Activated CD8-positive, alpha-beta memory T cell treated with anti-CD3 and anti-CD28 coated beads for 48 hours (primary cell): ENCODE data around the gene CFB.
A peak's percentile ranks its signal among the peaks of the same experiment; 100 is the strongest.
"Not testable (repeated sequence)": the region's sequence is repeated elsewhere in the genome, so short reads cannot be mapped to it uniquely, and the experiment has no call there.

Experiments used
- DNase-seq, 3 experiments: peaks; one replicate each; pipeline ENCODE4 v3.0.0-alpha.2; 2020; ENCODE audit warnings: low read depth in 2 of 3, low spot score in 2 of 3

The CFB gene

GRCh38 chr6:31970604-31971271, 24.8 kb downstream of the CFB start:
- no peak for DNase-seq

DNA sequence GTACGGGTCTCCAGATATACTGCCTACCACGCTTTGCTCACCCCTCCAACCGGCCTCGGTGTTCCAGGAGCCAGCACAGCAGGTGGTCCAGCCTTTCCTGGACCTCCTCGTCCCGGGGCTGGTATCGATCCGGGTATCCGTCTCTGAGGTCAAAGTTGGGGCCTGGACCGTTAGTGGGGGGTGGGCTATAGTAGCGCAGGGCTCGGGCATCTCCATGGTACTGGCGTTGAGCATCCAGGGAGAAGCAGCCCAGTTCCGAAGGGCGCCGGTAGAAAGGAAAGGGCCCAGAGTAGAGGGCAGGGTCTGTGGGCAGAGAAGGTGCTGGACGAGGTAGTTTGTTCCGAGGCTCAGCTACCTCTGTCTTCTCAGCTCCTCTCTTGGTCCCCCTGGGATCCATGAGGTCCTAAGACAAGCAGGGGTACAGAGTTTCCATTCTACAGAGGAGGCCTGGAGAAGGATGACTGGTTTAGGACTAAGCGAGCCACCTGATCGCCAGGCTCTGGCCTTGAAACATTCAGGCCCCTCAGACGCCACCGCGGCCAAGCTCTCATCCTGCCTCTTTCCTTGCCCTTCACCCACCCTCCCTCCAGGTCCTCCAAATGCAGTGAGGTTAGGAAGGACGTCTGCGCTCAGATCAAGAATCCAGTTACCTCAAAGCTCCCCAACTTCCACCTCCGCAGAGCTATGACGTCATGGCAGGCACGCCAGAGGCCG, 25.5 kb downstream of the CFB start:
- DNase-seq: peak in 1 of 3 experiments; percentile 33

DNA sequence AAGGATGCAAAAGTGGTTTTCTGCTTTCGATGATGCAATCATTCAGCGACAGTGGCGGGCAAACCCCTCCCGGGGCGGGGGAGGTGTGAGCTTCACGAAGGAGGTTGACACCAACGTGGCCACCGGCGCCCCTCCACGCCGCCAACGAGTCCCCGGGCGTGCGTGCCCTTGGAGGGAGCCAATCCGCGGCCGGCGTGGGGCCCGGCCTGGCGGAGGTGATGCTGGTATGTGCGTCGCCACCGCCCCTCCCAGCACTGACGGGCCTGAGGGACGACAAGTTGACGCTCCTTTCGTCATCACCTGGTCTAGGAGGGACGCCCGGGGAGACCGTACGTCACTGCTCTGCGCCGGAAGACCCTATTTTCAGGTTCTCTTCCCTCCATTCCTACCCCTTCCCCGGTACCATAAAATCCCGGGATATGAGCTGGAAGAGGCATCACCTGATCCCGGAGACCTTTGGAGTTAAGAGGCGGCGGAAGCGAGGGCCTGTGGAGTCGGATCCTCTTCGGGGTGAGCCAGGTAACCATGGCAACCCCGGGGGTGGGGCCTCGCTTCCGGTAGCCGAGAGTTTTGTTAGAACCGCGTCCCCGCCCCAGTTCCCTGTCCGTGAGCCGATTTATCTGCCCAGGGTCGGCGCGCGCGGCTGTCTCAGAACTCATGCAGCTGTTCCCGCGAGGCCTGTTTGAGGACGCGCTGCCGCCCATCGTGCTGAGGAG, 26.3 kb downstream of the CFB start, which contains the start of gene DXO:
Gene DXO (minus strand): TSS at position 146 of the 716 bp plus-strand sequence. CDS start 463 bp downstream, outside the sequence.
- DNase-seq: peak; percentile 95 to 98 (median 98)

- no peak for DNase-seq
Measured at GRCh38 chr6:31972709-31973350, 26.9 kb downstream of the CFB start.

DNA sequence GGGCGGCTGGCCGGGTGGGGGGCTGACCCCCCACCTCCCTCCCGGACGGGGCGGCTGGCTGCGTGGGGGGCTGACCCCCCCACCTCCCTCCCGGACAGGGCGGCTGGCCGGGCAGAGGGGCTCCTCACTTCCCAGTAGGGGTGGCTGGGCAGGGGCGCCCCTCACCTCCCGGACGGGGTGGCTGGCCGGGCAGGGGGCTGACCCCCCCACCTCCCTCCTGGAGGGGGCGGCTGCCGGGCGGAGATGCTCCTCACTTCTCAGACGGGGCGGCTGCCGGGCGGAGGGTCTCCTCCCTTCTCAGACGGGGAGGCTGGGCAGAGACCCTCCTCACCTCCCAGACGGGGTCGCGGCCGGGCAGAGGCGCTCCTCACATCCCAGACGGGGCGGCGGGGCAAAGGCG, 30.2 kb downstream of the CFB start:
- not testable (repeated sequence) for DNase-seq

DNA sequence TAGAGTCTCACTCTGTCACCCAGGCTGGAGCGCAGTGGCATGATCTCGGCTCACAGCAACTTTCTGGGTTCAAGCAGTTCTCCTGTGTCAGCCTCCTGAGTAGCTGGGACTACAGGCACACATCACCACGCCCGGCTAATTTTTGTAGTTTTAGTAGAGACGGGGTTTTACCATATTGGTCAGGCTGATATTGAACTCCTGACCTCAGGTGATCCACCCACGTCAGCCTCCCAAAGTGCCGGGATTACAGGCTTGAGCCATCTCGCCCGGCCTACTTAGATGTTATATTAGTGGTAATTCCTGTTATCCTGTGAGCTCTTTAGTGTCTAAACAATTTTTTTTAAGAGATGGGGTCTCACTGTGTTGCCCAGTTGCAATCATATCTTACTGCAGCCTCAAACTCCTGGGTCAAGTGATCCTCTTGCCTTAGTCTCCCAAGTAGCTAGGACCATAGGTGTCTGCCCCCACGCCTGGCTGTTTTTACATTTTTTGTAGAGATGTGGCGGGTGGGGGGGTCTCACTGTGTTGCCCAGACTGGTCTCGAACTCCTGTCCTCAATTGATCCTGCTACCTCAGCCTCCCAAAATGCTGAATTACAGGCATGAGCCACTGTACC, 32.0 kb downstream of the CFB start:
- DNase-seq: no peak

GRCh38 chr6:31978831-31979230, 32.9 kb downstream of the CFB start:
- DNase-seq: no peak

GRCh38 chr6:31979238-31979898, 33.5 kb downstream of the CFB start:
- DNase-seq: no peak

GRCh38 chr6:31980195-31980876, 34.4 kb downstream of the CFB start:
- not testable (repeated sequence) for DNase-seq

GRCh38 chr6:31980998-31981397, 35.1 kb downstream of the CFB start:
- DNase-seq: not testable (repeated sequence)

GRCh38 chr6:31981744-31982143, 35.8 kb downstream of the CFB start, which contains the start of gene C4A:
TSS of gene C4A (plus strand) at chr6:31982057. CDS start at chr6:31982108, 51 bp downstream.
- DNase-seq: not testable (repeated sequence)

DNA sequence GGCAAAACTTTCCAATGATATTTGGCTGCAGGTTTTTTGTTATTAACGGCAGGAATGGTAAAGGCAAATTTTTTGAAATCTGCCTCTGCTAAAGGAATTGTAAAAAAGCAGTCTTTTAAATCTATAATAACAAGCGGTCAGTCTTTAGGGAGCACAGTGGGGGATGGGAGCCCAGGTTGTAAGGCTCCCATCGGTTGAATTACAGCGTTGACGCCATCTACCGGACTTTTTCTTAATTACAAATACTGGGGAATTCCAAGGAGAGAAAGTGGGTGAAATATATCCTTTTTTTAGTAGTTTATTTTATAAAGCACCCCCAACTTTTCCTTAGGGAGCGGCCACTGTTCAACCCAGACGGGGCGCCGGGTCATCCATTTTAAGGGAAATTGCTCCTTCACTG, 43.5 kb downstream of the CFB start:
- DNase-seq: not testable (repeated sequence)

GRCh38 chr6:31994421-31994820, 48.5 kb downstream of the CFB start:
- not testable (repeated sequence) for DNase-seq

DNA sequence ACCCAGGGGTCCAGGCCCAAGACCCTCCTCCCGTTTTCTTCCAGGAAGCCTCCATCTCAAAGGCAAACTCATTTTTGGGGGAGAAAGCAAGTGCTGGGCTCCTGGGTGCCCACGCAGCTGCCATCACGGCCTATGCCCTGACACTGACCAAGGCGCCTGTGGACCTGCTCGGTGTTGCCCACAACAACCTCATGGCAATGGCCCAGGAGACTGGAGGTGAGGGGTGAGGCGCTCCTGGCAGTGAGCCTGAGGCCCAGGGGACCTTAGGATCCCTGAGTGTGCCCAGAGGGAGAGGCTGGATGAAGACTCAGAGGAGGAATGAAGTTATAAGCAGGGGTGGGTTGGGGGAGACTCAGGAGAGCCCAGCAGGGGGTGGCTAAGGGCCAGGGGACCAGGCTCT, 50.5 kb downstream of the CFB start:
- not testable (repeated sequence) for DNase-seq
